GM23338 (cell line): ENCODE results near the gene TMEM38A.

Source experiments
- CREB1 ChIP-seq: fragments of 250-450 bp; sonication (Bioruptor Pico); IDR thresholded peaks from 2 replicates; pipeline ENCODE4 v1.5.0; 2020; ENCODE audit warnings: low read depth, mild to moderate bottlenecking, moderate library complexity
- CTCF ChIP-seq, 2 experiments: fragments of 200-600 bp in 1 of 2; sonication (generic) in 1 of 2; conservative IDR thresholded peaks; 2 replicates each; pipeline versions ENCODE4 v1.5.1 to v1.6.1; 2016 to 2017; ENCODE audit warnings: antibody characterized with exemption in 2 of 2, low read depth in 2 of 2, mild to moderate bottlenecking in 2 of 2, moderate library complexity in 1 of 2
- ETS1 ChIP-seq: IDR thresholded peaks from 2 replicates; pipeline ENCODE4 v1.6.1; 2016; ENCODE audit warnings: antibody characterized with exemption
- EZH2 ChIP-seq: fragments of 200-600 bp; sonication (generic); IDR thresholded peaks from one replicate; pipeline ENCODE4 v1.8.0; 2017; ENCODE audit warnings: antibody characterized with exemption, mild to moderate bottlenecking, low read depth; ENCODE audit not compliant: unreplicated experiment
- EZH2phosphoT487 ChIP-seq: fragments of 200-600 bp; sonication (generic); IDR thresholded peaks from one replicate; pipeline ENCODE4 v1.8.1; 2018; ENCODE audit warnings: antibody characterized with exemption; ENCODE audit not compliant: unreplicated experiment
- JUNB ChIP-seq: IDR thresholded peaks from one replicate; pipeline ENCODE4 v1.6.1; 2016; ENCODE audit warnings: antibody characterized with exemption; ENCODE audit not compliant: unreplicated experiment
- NANOG ChIP-seq: IDR thresholded peaks from 2 replicates; pipeline ENCODE4 v1.6.1; 2016; ENCODE audit warnings: antibody characterized with exemption, borderline replicate concordance
- POLR2AphosphoS5 ChIP-seq: IDR thresholded peaks from 2 replicates; pipeline ENCODE4 v1.6.1; 2016; ENCODE audit warnings: antibody characterized with exemption, low read depth
- REST ChIP-seq: IDR thresholded peaks from one replicate; pipeline ENCODE4 v1.6.1; 2018; ENCODE audit warnings: antibody characterized with exemption; ENCODE audit not compliant: unreplicated experiment
- STAT1 ChIP-seq: IDR thresholded peaks from one replicate; pipeline ENCODE4 v1.6.1; 2016; ENCODE audit warnings: antibody characterized with exemption; ENCODE audit not compliant: unreplicated experiment
- ZNF114 ChIP-seq: fragments of 250-450 bp; sonication (Bioruptor Pico); IDR thresholded peaks from 2 replicates; pipeline ENCODE4 v1.5.0; 2020; ENCODE audit warnings: mild to moderate bottlenecking, moderate library complexity
- ZNF331 ChIP-seq: fragments of 250-450 bp; sonication (Bioruptor Pico); IDR thresholded peaks from 2 replicates; pipeline ENCODE4 v1.5.0; 2020; ENCODE audit warnings: low read depth, mild to moderate bottlenecking, moderate library complexity
- ZNF462 ChIP-seq: fragments of 250-450 bp; sonication (Bioruptor Pico); IDR thresholded peaks from 2 replicates; pipeline ENCODE4 v1.5.0; 2020; ENCODE audit warnings: mild to moderate bottlenecking, moderate library complexity

- TF ChIP-seq CTCF (conservative IDR thresholded peaks at IDR 0.05; ENCODE audit: low read depth in 2 of 2) (no peak), CREB1 (CRISPR knock-in tag) (no peak), REST (no peak), JUNB (no peak), ETS1 (no peak), EZH2 (no peak), POLR2AphosphoS5 (no peak), ZNF462 (no peak), EZH2phosphoT487 (no peak), ZNF114 (CRISPR knock-in tag) (no peak), STAT1 (no peak), ZNF331 (CRISPR knock-in tag) (no peak), NANOG (no peak)
Observed at GRCh38 chr19:16673231-16673630, 12.3 kb downstream of the TMEM38A start.
